Neural crest cell (in vitro differentiated cells): ENCODE results near the gene HMCN1. TPM values are rescaled to one million over a fixed set of nuclear protein-coding genes. Genes with fewer than 3 reads are reported as not detected.

Source experiments
- DNase-seq: peaks from one replicate; pipeline ENCODE4 v3.0.0; 2021; ENCODE audit warnings: low read depth, mixed read lengths, low spot score
- H3K27ac Mint-ChIP-seq: one replicate; pipeline ENCODE4 v1.8.0; 2021; ENCODE audit warnings: mild to moderate bottlenecking, mixed read lengths; ENCODE audit not compliant: unreplicated experiment
- H3K27me3 Mint-ChIP-seq: 2 replicates; pipeline ENCODE4 v1.8.0; 2021; ENCODE audit warnings: low read depth, mild to moderate bottlenecking, mixed read lengths
- H3K36me3 Mint-ChIP-seq: 2 replicates; pipeline ENCODE4 v1.8.0; 2021; ENCODE audit warnings: low read depth, mild to moderate bottlenecking, mixed read lengths
- H3K4me1 Mint-ChIP-seq: 2 replicates; pipeline ENCODE4 v1.8.0; 2021; ENCODE audit warnings: mixed read lengths
- H3K4me3 Mint-ChIP-seq: one replicate; pipeline ENCODE4 v1.8.0; 2021; ENCODE audit warnings: mild to moderate bottlenecking, mixed read lengths
- H3K9me3 Mint-ChIP-seq: 2 replicates; pipeline ENCODE4 v1.8.0; 2021; ENCODE audit warnings: mixed read lengths
- CTCF ChIP-seq: fragments of 200-600 bp; sonication (generic); conservative IDR thresholded peaks from 2 replicates; pipeline ENCODE4 v1.5.0; 2021; ENCODE audit warnings: antibody characterized with exemption, mild to moderate bottlenecking
- total RNA-seq: library from RNA; stranded (reverse); gene quantifications from 2 replicates; pipeline ENCODE4 v1.2.1, GENCODE V29; 2021

The HMCN1 gene
- total RNA-seq, 1 donor from 2014 or later = 16.6 TPM

- Mint-ChIP-seq H3K9me3 (peaks cover 5% of the 10 kb centered on the region), H3K36me3 (peaks cover 7% of the 10 kb centered on the region), H3K4me1 (no peaks in the 10 kb centered on the region), H3K27ac (no peak overlapping the region), H3K27me3 (no peaks in the 10 kb centered on the region), H3K4me3 (no peak overlapping the region)
- no peak for TF ChIP-seq CTCF
- DNase-seq = no peak
Measured at GRCh38 chr1:186044079-186044685, 310.0 kb downstream of the HMCN1 start.

- Mint-ChIP-seq H3K36me3 (peaks cover 7% of the 10 kb centered on the region), H3K9me3 (peaks cover 5% of the 10 kb centered on the region), H3K4me1 (no peaks in the 10 kb centered on the region), H3K4me3 (no peak overlapping the region), H3K27ac (no peak overlapping the region), H3K27me3 (no peaks in the 10 kb centered on the region)
- no peak for TF ChIP-seq CTCF
- DNase-seq = no peak
Measured at GRCh38 chr1:186046437-186047211, 312.4 kb downstream of the HMCN1 start.

- H3K36me3 Mint-ChIP-seq = peaks cover 5% of the 10 kb centered on the region
- no peak for TF ChIP-seq CTCF
- no peak overlapping the region for H3K4me3 Mint-ChIP-seq
- peaks cover 2% of the 10 kb centered on the region for H3K9me3 Mint-ChIP-seq
- no peaks in the 10 kb centered on the region for H3K27me3 Mint-ChIP-seq
- no peak overlapping the region for H3K27ac Mint-ChIP-seq
- DNase-seq = no peak
- H3K4me1 Mint-ChIP-seq = no peaks in the 10 kb centered on the region
Measured at GRCh38 chr1:186050360-186050759, 316.2 kb downstream of the HMCN1 start.

- peaks cover 3% of the 10 kb centered on the region for H3K36me3 Mint-ChIP-seq
- no peaks in the 10 kb centered on the region for H3K9me3 Mint-ChIP-seq
- no peaks in the 10 kb centered on the region for H3K27me3 Mint-ChIP-seq
- H3K4me3 Mint-ChIP-seq = no peak overlapping the region
- DNase-seq = no peak
- TF ChIP-seq CTCF = no peak
- no peak overlapping the region for H3K27ac Mint-ChIP-seq
- H3K4me1 Mint-ChIP-seq = no peaks in the 10 kb centered on the region
Measured at GRCh38 chr1:186054003-186054402, 319.8 kb downstream of the HMCN1 start.

GRCh38 chr1:186054932-186055331, 320.7 kb downstream of the HMCN1 start:
- Mint-ChIP-seq H3K4me1 (no peaks in the 10 kb centered on the region), H3K27ac (no peak overlapping the region), H3K9me3 (no peaks in the 10 kb centered on the region), H3K4me3 (no peak overlapping the region), H3K36me3 (peaks cover 3% of the 10 kb centered on the region), H3K27me3 (no peaks in the 10 kb centered on the region)
- no peak for DNase-seq
- no peak for TF ChIP-seq CTCF
